HCT116 (cell line): ENCODE data around the gene ACE. TPM values are rescaled to one million over a fixed set of nuclear protein-coding genes. Genes with fewer than 3 reads are reported as not detected.

Source experiments
- ATAC-seq: fragments of 200-7000 bp; cut with Tn5 transposase; 2 replicates; pipeline ENCODE4 v1.9.1; 2020; ENCODE audit warnings: mild to moderate bottlenecking, moderate library complexity
- BruUV-seq: library from RNA; stranded (reverse); fragments of 400-500 nt; replicated peaks from 2 replicates; lab custom pipeline; 2021; lab: Mats Ljungman, UMichigan
- CTCF ChIA-PET: fragments of 300-600 bp; sonication (Branson Sonifier 250); formaldehyde crosslinking; loops from one replicate; lab custom pipeline; 2021; ENCODE audit warnings: antibody characterized with exemption; lab: Charles Lee
- POLR2A ChIA-PET: fragments of 300-600, 350-600 bp; sonication (Branson Sonifier 250); formaldehyde crosslinking; loops from one replicate; lab custom pipeline; 2021; ENCODE audit warnings: antibody characterized with exemption; lab: Charles Lee
- RAD21 ChIA-PET, 2 experiments: fragments of 300-600 bp; sonication (Branson Sonifier 250); formaldehyde crosslinking; loops; one replicate each; lab custom pipeline; 2023; ENCODE audit warnings: low total read pairs in 2 of 2; ENCODE audit not compliant: uncharacterized antibody in 2 of 2, unreplicated experiment in 2 of 2, low non-redundant PET in 1 of 2; lab: Charles Lee
- DNase-seq: peaks from one replicate; pipeline ENCODE4 v3.0.0-alpha.2; 2010; ENCODE audit warnings: low read depth, low spot score
- H2AFZ ChIP-seq: fragments of 200-600 bp; shearing (Covaris generic), sonication (generic); 2 replicates; pipeline ENCODE4 v1.6.1; 2017; ENCODE audit warnings: low read depth, mixed run types, mixed read lengths, antibody characterized with exemption, low read length; ENCODE audit not compliant: poor library complexity, severe bottlenecking
- H3K27ac ChIP-seq: 2 replicates; pipeline ENCODE4 v1.5.1; 2012; ENCODE audit warnings: low read depth, low read length
- H3K27me3 ChIP-seq: fragments of 200-600 bp; sonication (generic); 2 replicates; pipeline ENCODE4 v1.6.1; 2016; ENCODE audit warnings: mixed run types, low read length, mixed read lengths; ENCODE audit not compliant: insufficient read depth
- H3K36me3 ChIP-seq, 2 experiments: fragments of 200-500 bp in 1 of 2; fragments of 200-600 bp in 1 of 2; sonication (Bioruptor generic) in 1 of 2; sonication (generic) in 1 of 2; 2 replicates each; pipeline versions ENCODE4 v1.5.1 to v1.6.1; 2014 to 2016; ENCODE audit warnings: low read length in 2 of 2, inconsistent platforms in 1 of 2, mixed read lengths in 1 of 2, mixed run types in 1 of 2; ENCODE audit not compliant: insufficient read depth in 2 of 2, control insufficient read depth in 1 of 2
- H3K4me1 ChIP-seq, 2 experiments: fragments of 200-600 bp in 1 of 2; sonication (generic) in 1 of 2; 2 replicates each; pipeline versions ENCODE4 v1.5.1 to v1.6.1; 2012 to 2017; ENCODE audit warnings: low read length in 2 of 2, inconsistent platforms in 1 of 2, mild to moderate bottlenecking in 1 of 2, mixed read lengths in 1 of 2, mixed run types in 1 of 2, moderate library complexity in 1 of 2; ENCODE audit not compliant: insufficient read depth in 2 of 2, control insufficient read depth in 1 of 2
- H3K4me2 ChIP-seq: fragments of 200-600 bp; sonication (generic); 2 replicates; pipeline ENCODE4 v1.6.1; 2017; ENCODE audit warnings: mixed run types, low read length, mixed read lengths
- H3K4me3 ChIP-seq, 2 experiments: fragments of 200-600 bp in 1 of 2; sonication (generic) in 1 of 2; replicated peaks in 1 of 2; 2 replicates each; pipeline ENCODE4 v1.5.1; 2011 to 2016; ENCODE audit warnings: low read length in 2 of 2, control low read depth in 1 of 2, low read depth in 1 of 2, mild to moderate bottlenecking in 1 of 2, mixed read lengths in 1 of 2, mixed run types in 1 of 2
- H3K79me2 ChIP-seq: fragments of 200-600 bp; sonication (generic); 2 replicates; pipeline ENCODE4 v1.6.1; 2017; ENCODE audit warnings: mild to moderate bottlenecking, mixed run types, low read length, moderate library complexity, mixed read lengths; ENCODE audit not compliant: insufficient read depth
- H3K9ac ChIP-seq: fragments of 200-600 bp; sonication (generic); 2 replicates; pipeline ENCODE4 v1.6.1; 2016; ENCODE audit warnings: low read length, mixed read lengths
- H3K9me2 ChIP-seq: fragments of 200-600 bp; sonication (generic), shearing (Covaris generic); 2 replicates; pipeline ENCODE4 v1.6.1; 2017; ENCODE audit warnings: mixed run types, mild to moderate bottlenecking, moderate library complexity; ENCODE audit not compliant: insufficient read depth
- H3K9me3 ChIP-seq, 2 experiments: fragments of 200-500 bp in 1 of 2; fragments of 200-600 bp in 1 of 2; sonication (Bioruptor generic) in 1 of 2; sonication (generic) in 1 of 2; 2 replicates each; pipeline ENCODE4 v1.6.1; 2014 to 2017; ENCODE audit warnings: low read length in 2 of 2, mixed read lengths in 2 of 2, inconsistent platforms in 1 of 2, low read depth in 1 of 2, mild to moderate bottlenecking in 1 of 2, mixed run types in 1 of 2, moderate library complexity in 1 of 2; ENCODE audit not compliant: control insufficient read depth in 1 of 2, insufficient read depth in 1 of 2
- H4K20me1 ChIP-seq: fragments of 200-600 bp; sonication (generic), shearing (Covaris generic); 2 replicates; pipeline ENCODE4 v1.6.1; 2017; ENCODE audit warnings: mixed run types, mild to moderate bottlenecking, moderate library complexity; ENCODE audit not compliant: insufficient read depth
- ATF3 ChIP-seq: IDR thresholded peaks from 2 replicates; pipeline ENCODE4 v1.6.1; 2012
- CTCF ChIP-seq, 3 experiments: fragments of 200-600 bp in 1 of 3; sonication (generic) in 1 of 3; IDR thresholded peaks in 2 of 3; conservative IDR thresholded peaks in 1 of 3; 2 replicates each; pipeline ENCODE4 v1.5.1; 2012 to 2017; ENCODE audit warnings: low read depth in 2 of 3, low read length in 2 of 3, antibody characterized with exemption in 1 of 3, borderline replicate concordance in 1 of 3, control low read depth in 1 of 3, mild to moderate bottlenecking in 1 of 3, mixed read lengths in 1 of 3, mixed run types in 1 of 3, moderate library complexity in 1 of 3; ENCODE audit not compliant: insufficient read depth in 1 of 3
- ELF1 ChIP-seq: IDR thresholded peaks from 2 replicates; pipeline ENCODE4 v1.6.1; 2012; ENCODE audit warnings: low read depth, borderline replicate concordance
- EZH2 ChIP-seq: fragments of 200-600 bp; sonication (generic); IDR thresholded peaks from 2 replicates; pipeline ENCODE4 v1.6.1; 2017; ENCODE audit warnings: antibody characterized with exemption, mixed run types
- EZH2phosphoT487 ChIP-seq: fragments of 200-600 bp; IDR thresholded peaks from 2 replicates; pipeline ENCODE4 v1.6.1; 2018; ENCODE audit warnings: antibody characterized with exemption, borderline replicate concordance
- POLR2A ChIP-seq: IDR thresholded peaks from 2 replicates; pipeline ENCODE4 v1.7.0; 2011; ENCODE audit warnings: borderline replicate concordance; ENCODE audit not compliant: insufficient read depth, insufficient read length; ENCODE audit errors: extremely low read depth
- POLR2AphosphoS5 ChIP-seq: IDR thresholded peaks from 2 replicates; pipeline ENCODE4 v1.6.1; 2011; ENCODE audit warnings: mild to moderate bottlenecking, low read depth, low read length, moderate library complexity
- RAD21 ChIP-seq: IDR thresholded peaks from 2 replicates; pipeline ENCODE4 v1.6.1; 2012; ENCODE audit warnings: low read depth, mild to moderate bottlenecking
- SIN3A ChIP-seq: IDR thresholded peaks from 2 replicates; pipeline ENCODE4 v1.6.1; 2012; ENCODE audit warnings: low read depth
- SP1 ChIP-seq: IDR thresholded peaks from 2 replicates; pipeline ENCODE4 v1.6.1; 2012; ENCODE audit warnings: low read depth
- SRF ChIP-seq: IDR thresholded peaks from 2 replicates; pipeline ENCODE4 v1.6.1; 2012; ENCODE audit warnings: low read depth
- TCF7L2 ChIP-seq: IDR thresholded peaks from 2 replicates; pipeline ENCODE4 v1.7.0; 2011; ENCODE audit warnings: borderline replicate concordance, inconsistent platforms; ENCODE audit not compliant: insufficient read depth, insufficient read length; ENCODE audit errors: extremely low read depth
- YY1 ChIP-seq: IDR thresholded peaks from 2 replicates; pipeline ENCODE4 v1.6.1; 2011; ENCODE audit warnings: low read length, low read depth, moderate library complexity, mild to moderate bottlenecking; ENCODE audit not compliant: insufficient replicate concordance; ENCODE audit errors: extremely low read depth
- ZBTB33 ChIP-seq: IDR thresholded peaks from 2 replicates; pipeline ENCODE4 v1.6.1; 2011; ENCODE audit warnings: mild to moderate bottlenecking, low read length, moderate library complexity; ENCODE audit not compliant: insufficient replicate concordance; ENCODE audit errors: extremely low read depth
- ZFX ChIP-seq: fragments of 450-650 bp; IDR thresholded peaks from 2 replicates; pipeline ENCODE4 v1.6.1; 2017
- ZNF274 ChIP-seq: fragments of 200-500 bp; sonication (Bioruptor generic); IDR thresholded peaks from 2 replicates; pipeline ENCODE4 v1.6.1; 2014; ENCODE audit warnings: mild to moderate bottlenecking, low read depth, low read length, inconsistent platforms
- intact Hi-C: fragments of 100-400 bp; cut with micrococcal nuclease; formaldehyde crosslinking; loops from 2 replicates; pipeline ENCODE4 v1.10.0; 2022
- total RNA-seq: library from RNA; stranded (reverse); gene quantifications from one replicate; pipeline ENCODE4 v1.2.1, GENCODE V29; 2021; ENCODE audit not compliant: unreplicated experiment

ACE gene
- total RNA-seq, 1 experiment from 2014 or later, result 7.7 TPM

- ChIA-PET POLR2A (no interaction called here), RAD21 (no interaction called here), CTCF (interaction anchor here (1.3 to 1.6 kb wide), 2 partner anchors 24 to 78 kb away, joined by 3 to 5 read pairs; no protein-coding TSS in a partner anchor)
- H3K9ac ChIP-seq, result no peak overlapping the region
- H3K27ac ChIP-seq, result no peak overlapping the region
- H2AFZ ChIP-seq, result no peak overlapping the region
- H3K79me2 ChIP-seq, result no peaks in the 10 kb centered on the region
- peaks cover 0 to 8% of the 10 kb centered on the region in 2 experiments; a peak in 1 of 4 replicates for H3K9me3 ChIP-seq
- no peak for TF ChIP-seq EZH2
- TF ChIP-seq SRF, result no peak
- TF ChIP-seq ATF3, result no peak
- no peak for TF ChIP-seq EZH2phosphoT487
- TF ChIP-seq TCF7L2, result no peak
- TF ChIP-seq ELF1, result no peak
- no peak for TF ChIP-seq POLR2A
- TF ChIP-seq SIN3A, result no peak
- no peak for TF ChIP-seq POLR2AphosphoS5
- no peak for TF ChIP-seq RAD21
- no peak for TF ChIP-seq CTCF (IDR thresholded peaks at IDR 0.05 in 2 of 3, conservative IDR thresholded peaks at IDR 0.05 in 1 of 3; ENCODE audit: borderline replicate concordance in 1 of 3, insufficient read depth in 1 of 3, low read depth in 2 of 3, low read length in 2 of 3)
- no peak for TF ChIP-seq ZNF274
- TF ChIP-seq YY1, result no peak
- TF ChIP-seq SP1, result no peak
- TF ChIP-seq ZBTB33, result no peak
- TF ChIP-seq ZFX, result no peak
- H3K4me1 ChIP-seq, result no peaks in the 10 kb centered on the region
- no peak overlapping the region for H3K4me3 ChIP-seq
- no peak overlapping the region for H3K4me2 ChIP-seq
- H3K27me3 ChIP-seq, result peaks cover 29% of the 10 kb centered on the region
- intact Hi-C loops, result no loop called here
- DNase-seq (no peak), ATAC-seq (no peak)
- BruUV-seq, result no TSS peak
- H3K36me3 ChIP-seq, result no peaks in the 10 kb centered on the region
- no peaks in the 10 kb centered on the region for H4K20me1 ChIP-seq
- no peaks in the 10 kb centered on the region for H3K9me2 ChIP-seq
Measured at GRCh38 chr17:63503341-63503705, 26.5 kb downstream of the ACE start.
